HepG2 (cell line): ENCODE data around the gene CAMK1D. TPM values are rescaled to one million over a fixed set of nuclear protein-coding genes. Genes with fewer than 3 reads are reported as not detected.

Source experiments
- ATAC-seq: fragments of 200-7000 bp; cut with Tn5 transposase; 3 replicates; pipeline ENCODE4 v1.9.1; 2020; ENCODE audit warnings: mild to moderate bottlenecking, moderate library complexity
- BruUV-seq: library from RNA; stranded (reverse); fragments of 400-500 nt; replicated peaks from 2 replicates; lab custom pipeline; 2021; lab: Mats Ljungman, UMichigan
- CTCF ChIA-PET: fragments of 300-600 bp; formaldehyde crosslinking; extraction: SDS; loops from one replicate; lab custom pipeline; 2021; ENCODE audit warnings: low total read pairs, inconsistent platforms, low intra/inter-chr PET ratio; lab: Yijun Ruan, JAX
- POLR2A ChIA-PET: fragments of 350-600 bp; sonication (Branson Sonifier 250); formaldehyde crosslinking; loops from one replicate; lab custom pipeline; 2020; ENCODE audit warnings: antibody characterized with exemption, inconsistent platforms; lab: Yijun Ruan, JAX
- DNase-seq: peaks from one replicate; pipeline ENCODE4 v3.0.0-alpha.2; 2015; ENCODE audit warnings: low spot score
- FAIRE-seq: peaks from 3 replicates; lab custom pipeline; 2011; peaks lifted over from hg19 to GRCh38; lab: Jason Lieb, UNC
- H2AFZ ChIP-seq: one replicate; pipeline ENCODE4 v1.6.1; 2011; ENCODE audit warnings: low read length, inconsistent platforms
- H3K27ac ChIP-seq: fragments of 300-600 bp; 3 replicates; pipeline ENCODE4 v1.8.0; 2011; ENCODE audit warnings: mixed run types, mild to moderate bottlenecking, mixed read lengths, low read length, inconsistent platforms; ENCODE audit not compliant: insufficient read depth; ENCODE audit errors: extremely low read length
- H3K27me3 ChIP-seq, 2 experiments: fragments of 200-600 bp in 1 of 2; 2 replicates in 1 of 2; 3 replicates in 1 of 2; pipeline versions ENCODE4 v1.6.0 to v1.8.0; 2011; ENCODE audit warnings: low read length in 2 of 2, mild to moderate bottlenecking in 2 of 2, moderate library complexity in 2 of 2, inconsistent platforms in 1 of 2; ENCODE audit not compliant: insufficient read depth in 2 of 2, control insufficient read depth in 1 of 2
- H3K36me3 ChIP-seq, 2 experiments: fragments of 200-600 bp in 1 of 2; replicated peaks in 1 of 2; 2 replicates in 1 of 2; 3 replicates in 1 of 2; pipeline versions ENCODE4 v1.5.1 to v1.8.0; 2011; ENCODE audit warnings: low read length in 2 of 2, inconsistent platforms in 1 of 2; ENCODE audit not compliant: insufficient read depth in 2 of 2, control insufficient read depth in 1 of 2
- H3K4me1 ChIP-seq: 2 replicates; pipeline ENCODE4 v1.5.1; 2012; ENCODE audit warnings: low read length, inconsistent platforms; ENCODE audit not compliant: insufficient read depth
- H3K4me2 ChIP-seq: 2 replicates; pipeline ENCODE4 v1.6.0; 2011; ENCODE audit warnings: low read depth, low read length, inconsistent platforms
- H3K4me3 ChIP-seq, 3 experiments: fragments of 200-600 bp in 1 of 3; sonication (generic), shearing (Covaris generic) in 1 of 3; replicated peaks in 1 of 3; 2 replicates each; pipeline ENCODE4 v1.5.1; 2011 to 2016; ENCODE audit warnings: low read length in 3 of 3, inconsistent platforms in 2 of 3, low read depth in 2 of 3, mild to moderate bottlenecking in 2 of 3, control low read depth in 1 of 3, mixed read lengths in 1 of 3; ENCODE audit not compliant: insufficient read depth in 1 of 3
- H3K79me2 ChIP-seq: one replicate; pipeline ENCODE4 v1.6.1; 2011; ENCODE audit warnings: low read length, inconsistent platforms; ENCODE audit not compliant: insufficient read depth
- H3K9ac ChIP-seq: 2 replicates; pipeline ENCODE4 v1.6.0; 2011; ENCODE audit warnings: mild to moderate bottlenecking, low read depth, low read length, inconsistent platforms; ENCODE audit not compliant: insufficient read depth
- H3K9me3 ChIP-seq: 2 replicates; pipeline ENCODE4 v1.5.1; 2012; ENCODE audit warnings: mild to moderate bottlenecking, low read length
- H4K20me1 ChIP-seq: 2 replicates; pipeline ENCODE4 v1.6.0; 2011; ENCODE audit warnings: inconsistent platforms, mild to moderate bottlenecking, low read length, moderate library complexity; ENCODE audit not compliant: insufficient read depth
- IRF9 ChIP-seq: sonication (generic); formaldehyde crosslinking; IDR thresholded peaks from 2 replicates; pipeline ENCODE4 v1.8.0; 2022; ENCODE audit warnings: missing genetic modification reagents, mild to moderate bottlenecking, borderline replicate concordance
- MTA1 ChIP-seq: sonication (generic); formaldehyde crosslinking; IDR thresholded peaks from 2 replicates; pipeline ENCODE4 v1.4.0; 2020; ENCODE audit warnings: missing genetic modification reagents, mild to moderate bottlenecking, borderline replicate concordance
- MXI1 ChIP-seq: IDR thresholded peaks from 3 replicates; pipeline ENCODE4 v1.6.1; 2012; ENCODE audit warnings: low read depth, low read length, inconsistent platforms, borderline replicate concordance
- RFXAP ChIP-seq: sonication (generic); formaldehyde crosslinking; IDR thresholded peaks from 2 replicates; pipeline ENCODE4 v1.4.0; 2020; ENCODE audit warnings: missing genetic modification reagents, borderline replicate concordance
- ZBTB34 ChIP-seq: sonication (generic); formaldehyde crosslinking; IDR thresholded peaks from 2 replicates; pipeline ENCODE4 v1.8.0; 2022; ENCODE audit warnings: mild to moderate bottlenecking, missing genetic modification reagents
- ZNF891 ChIP-seq: sonication (generic); formaldehyde crosslinking; IDR thresholded peaks from 2 replicates; pipeline ENCODE4 v1.5.0; 2020; ENCODE audit warnings: mild to moderate bottlenecking, missing genetic modification reagents
- ZSCAN12 ChIP-seq: sonication (generic); formaldehyde crosslinking; IDR thresholded peaks from 2 replicates; pipeline ENCODE4 v1.9.0; 2021; ENCODE audit warnings: mild to moderate bottlenecking, missing genetic modification reagents
- ZXDC ChIP-seq: sonication (generic); formaldehyde crosslinking; IDR thresholded peaks from 2 replicates; pipeline ENCODE4 v1.5.0; 2020; ENCODE audit warnings: mild to moderate bottlenecking, missing genetic modification reagents
- WGBS: methylation state at CpG from one replicate; pipeline ENCODE4 v1.1.6; 2017; ENCODE audit warnings: low lambda C conversion rate; 5-methylcytosine and 5-hydroxymethylcytosine counted together
- in situ Hi-C: cut with HindIII; loops from 2 replicates; pipeline ENCODE4 v1.10.0; 2017; ENCODE audit warnings: low pct_unique_long_range_greater_than_20kb; ENCODE audit not compliant: extremely low pct_ligation_motif_present
- intact Hi-C: fragments of 100-400 bp; cut with micrococcal nuclease; formaldehyde crosslinking; loops from one replicate; pipeline ENCODE4 v1.10.0; 2022; ENCODE audit not compliant: unreplicated experiment
- polyA plus RNA-seq, 8 experiments: library from polyadenylated mRNA; depleted of rRNA in 3 of 8; stranded (reverse) in 7 of 8; unstranded in 1 of 8; fragments of >200 nt; fragmentation: Illumina TruSeq in 4 of 8; extraction: Trizol in 4 of 8; gene quantifications; 2 replicates each; pipeline versions ENCODE4 v1.2.1 to v1.2.3, GENCODE V29; 2011 to 2016; ENCODE audit warnings: low read depth in 4 of 8, missing spikeins in 1 of 8, mixed read lengths in 1 of 8; ENCODE audit not compliant: insufficient read depth in 1 of 8
- total RNA-seq, 5 experiments: library from RNA; depleted of rRNA; stranded (reverse); fragments of >200 nt; fragmentation: Illumina TruSeq; extraction: Trizol; gene quantifications; 2 replicates each; pipeline ENCODE4 v1.2.3, GENCODE V29; 2016; ENCODE audit warnings: low read depth in 1 of 5

The CAMK1D gene
- total and polyA plus RNA-seq, 2 of the 13 experiments (the other 11 are each of a cell fraction or from before 2014, with no cell fraction given) = under 0.01 TPM; not detected in 1

GRCh38 chr10:12479924-12480323, 130.6 kb downstream of the CAMK1D start (continued):
- no peak for TF ChIP-seq MTA1 (CRISPR knock-in tag)
- TF ChIP-seq ZXDC (CRISPR knock-in tag) = no peak
- no peak for TF ChIP-seq RFXAP
- TF ChIP-seq ZBTB34 (CRISPR knock-in tag) = no peak

GRCh38 chr10:12480440-12480839, 131.1 kb downstream of the CAMK1D start:
- no peak for ATAC-seq

More at GRCh38 chr10:12480440-12480839, 131.1 kb downstream of the CAMK1D start:
- intact Hi-C loops = no loop called here
- no TSS peak for BruUV-seq
- no peaks in the 10 kb centered on the region for H4K20me1 ChIP-seq
- no peak overlapping the region for H2AFZ ChIP-seq
- H3K27ac ChIP-seq = no peak overlapping the region
- no peak overlapping the region for H3K4me2 ChIP-seq
- POLR2A ChIA-PET = no interaction called here
- no peak for TF ChIP-seq ZSCAN12 (CRISPR knock-in tag)
- no peak for TF ChIP-seq IRF9
- TF ChIP-seq MXI1 = no peak
- no peak for TF ChIP-seq ZNF891 (CRISPR knock-in tag)
- no peaks in the 10 kb centered on the region for H3K79me2 ChIP-seq
- H3K36me3 ChIP-seq = no peaks in the 10 kb centered on the region
- DNase-seq (no peak), FAIRE-seq (no peak)
- H3K9me3 ChIP-seq = no peaks in the 10 kb centered on the region
- no peak overlapping the region for H3K4me3 ChIP-seq
- in situ Hi-C loops = no loop called here
- H3K27me3 ChIP-seq = no peaks in the 10 kb centered on the region
- no peak overlapping the region for H3K9ac ChIP-seq
- CTCF ChIA-PET = no interaction called here
- 30% methylated on average over 3 of the region's 4 CpGs for WGBS
- no peaks in the 10 kb centered on the region for H3K4me1 ChIP-seq
